ENCODE data around the gene MYT1. TPM values are rescaled to one million over a fixed set of nuclear protein-coding genes. Genes with fewer than 3 reads are reported as not detected.

MYT1 gene
- total and polyA plus RNA-seq, 4 donors = under 0.01 to 6.5 (median 0.08) TPM

DNA sequence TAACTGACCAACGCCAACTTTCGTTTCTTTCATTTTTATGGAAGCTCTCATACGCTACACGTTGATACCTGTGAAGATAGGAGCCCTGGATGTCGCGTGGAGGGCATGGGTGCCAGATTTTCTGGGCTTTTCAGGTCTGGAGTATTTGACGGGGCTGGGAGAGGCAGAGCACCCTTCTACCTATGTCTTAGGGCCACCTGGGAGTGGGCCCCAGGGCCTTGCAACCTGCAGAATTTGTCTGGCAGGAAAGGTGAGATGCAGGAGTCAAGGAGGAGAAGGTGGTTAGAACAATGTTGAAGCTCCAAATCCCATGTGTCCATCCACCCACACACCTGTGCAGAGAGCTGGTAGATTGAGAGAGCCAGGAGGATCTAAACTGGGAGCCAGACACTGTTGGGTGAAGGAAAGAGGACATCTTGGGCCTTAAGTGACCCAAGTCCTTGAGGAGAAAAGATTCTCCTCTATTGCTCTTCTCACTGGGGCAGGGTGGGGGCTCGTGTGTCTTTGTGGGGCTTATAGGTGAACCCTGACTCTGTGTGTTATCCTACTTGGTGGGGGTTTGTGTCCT, 63.9 kb downstream of the MYT1 start:
- Histone ChIP-seq H3K27ac (ENCODE audit: low read depth in 1 of 2, low read length in 2 of 2) (no peak overlapping the region), H3K4me3 (ENCODE audit: low read depth in 1 of 3, low read length in 3 of 3) (no peak overlapping the region), H3K9ac (ENCODE audit: low read depth in 1 of 2, low read length in 2 of 2) (no peak overlapping the region), H3K36me3 (ENCODE audit: control insufficient read depth in 4 of 4, insufficient read depth in 3 of 4, low read depth in 1 of 4, low read length in 3 of 4) (no peaks in the 10 kb centered on the region), H3K27me3 (ENCODE audit: control insufficient read depth in 4 of 4, insufficient read depth in 4 of 4, low read length in 3 of 4) (no peaks in the 10 kb centered on the region), H3K9me3 (ENCODE audit: control insufficient read depth in 4 of 4, low read length in 3 of 4) (no peaks in the 10 kb centered on the region), H3K4me1 (ENCODE audit: control insufficient read depth in 4 of 4, insufficient read depth in 4 of 4, low read length in 3 of 4) (peaks cover 0 to 7% (median 4%) of the 10 kb centered on the region in 4 donors)
- TF ChIP-seq SP1 (IDR thresholded peaks at IDR 0.05) = no peak
- TF ChIP-seq ZBTB33 (IDR thresholded peaks at IDR 0.05) = no peak
- WGBS = 95% methylated on average over 8 of the region's 8 CpGs
- no peak for DNase-seq (ENCODE audit: low spot score)

GRCh38 chr20:64228751-64229506, 64.7 kb downstream of the MYT1 start:
- no peak overlapping the region for H3K4me3 ChIP-seq (ENCODE audit: low read depth in 1 of 3, low read length in 3 of 3)
- TF ChIP-seq HNF4G (IDR thresholded peaks at IDR 0.05) (no peak), SP1 (IDR thresholded peaks at IDR 0.05) (no peak), TAF1 (conservative IDR thresholded peaks at IDR 0.05) (no peak), YY1 (IDR thresholded peaks at IDR 0.05) (no peak), NR2F2 (IDR thresholded peaks at IDR 0.05) (no peak), HNF4A (conservative IDR thresholded peaks at IDR 0.05) (no peak), ATF3 (IDR thresholded peaks at IDR 0.05) (no peak), RAD21 (IDR thresholded peaks at IDR 0.05) (no peak), GABPA (IDR thresholded peaks at IDR 0.05 in 1 of 2, conservative IDR thresholded peaks at IDR 0.05 in 1 of 2) (no peak), EGR1 (IDR thresholded peaks at IDR 0.05; ENCODE audit: low read depth in 2 of 2) (no peak), RXRA (IDR thresholded peaks at IDR 0.05) (no peak), REST (IDR thresholded peaks at IDR 0.05) (no peak), CTCF (IDR thresholded peaks at IDR 0.05; ENCODE audit: low read depth, low read length, missing input control) (no peak)
- TF ChIP-seq, protein P1, sequence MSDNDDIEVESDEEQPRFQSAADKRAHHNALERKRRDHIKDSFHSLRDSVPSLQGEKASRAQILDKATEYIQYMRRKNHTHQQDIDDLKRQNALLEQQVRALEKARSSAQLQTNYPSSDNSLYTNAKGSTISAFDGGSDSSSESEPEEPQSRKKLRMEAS (IDR thresholded peaks at IDR 0.05) = no peak
- 79% methylated on average over 14 of the region's 14 CpGs for WGBS
- no peak overlapping the region for H3K27ac ChIP-seq (ENCODE audit: low read depth in 1 of 2, low read length in 2 of 2)
- no peaks in the 10 kb centered on the region for H3K9me3 ChIP-seq (ENCODE audit: control insufficient read depth in 4 of 4, low read length in 3 of 4)
- H3K36me3 ChIP-seq (ENCODE audit: control insufficient read depth in 4 of 4, insufficient read depth in 3 of 4, low read depth in 1 of 4, low read length in 3 of 4) = no peaks in the 10 kb centered on the region
- no peak overlapping the region for H3K9ac ChIP-seq (ENCODE audit: low read depth in 1 of 2, low read length in 2 of 2)
- H3K4me1 ChIP-seq (ENCODE audit: control insufficient read depth in 4 of 4, insufficient read depth in 4 of 4, low read length in 3 of 4) = peaks cover 4 to 9% (median 7%) of the 10 kb centered on the region in 4 donors
- H3K27me3 ChIP-seq (ENCODE audit: control insufficient read depth in 4 of 4, insufficient read depth in 4 of 4, low read length in 3 of 4) = no peaks in the 10 kb centered on the region
- no peak for DNase-seq (ENCODE audit: low spot score)
